Right cardiac atrium (tissue), 5 donors: ENCODE results near the gene TSBP1. TPM values are rescaled to one million over a fixed set of nuclear protein-coding genes. Genes with fewer than 3 reads are reported as not detected.

ENCODE experiments used
- ATAC-seq, 2 donors: fragments of 200-7000 bp; cut with Tn5 transposase; one replicate each; pipeline versions ENCODE4 v1.8.0 to v1.9.1; 2020; ENCODE audit warnings: moderate library complexity in 2 of 2, mild to moderate bottlenecking in 1 of 2
- DNase-seq, 3 donors: peaks; one replicate each; pipeline ENCODE4 v3.0.0-alpha.2; 2020
- H3K27ac ChIP-seq: one replicate; pipeline ENCODE4 v1.5.1; 2013; ENCODE audit warnings: mild to moderate bottlenecking, low read length, control low read depth, moderate library complexity
- H3K27me3 ChIP-seq: one replicate; pipeline ENCODE4 v1.6.1; 2013; ENCODE audit not compliant: control insufficient read depth, insufficient read depth
- H3K4me1 ChIP-seq: one replicate; pipeline ENCODE4 v1.6.1; 2013; ENCODE audit warnings: low read length; ENCODE audit not compliant: control insufficient read depth, insufficient read depth
- H3K4me3 ChIP-seq: one replicate; pipeline ENCODE4 v1.5.1; 2013; ENCODE audit warnings: low read length, control low read depth
- H3K9me3 ChIP-seq: one replicate; pipeline ENCODE4 v1.6.1; 2013; ENCODE audit warnings: low read length; ENCODE audit not compliant: control insufficient read depth
- WGBS: extraction: QIAGEN DNeasy Blood & Tissue Kit; methylation state at CpG from one replicate; pipeline ENCODE4 v1.1.7; 2013; 5-methylcytosine and 5-hydroxymethylcytosine counted together
- intact Hi-C, 4 donors: fragments of 100-400 bp; cut with DNase I; formaldehyde crosslinking; loops; one replicate each; pipeline versions ENCODE4 v1.11.0 to v1.14.0; 2022 to 2023
- polyA plus RNA-seq: library from polyadenylated mRNA; stranded (reverse); fragments of 200-250 nt; gene quantifications from one replicate; pipeline ENCODE4 v1.2.3, GENCODE V29; 2013
- total RNA-seq, 4 donors: library from RNA; stranded (reverse); fragmentation: NEBNext Ultra II Directional; extraction: Animal tissue kit (Norgen Biotek cat#: 25700); gene quantifications; one replicate each; pipeline ENCODE4 v1.2.1, GENCODE V29; 2021
- donor health status: healthy with polysubstance abuse.
- donor health status: DM: no; HTN: yes; CAD: no.
- donor health status: DM: no; HTN: no; CAD: no.
- donor health status: DM: no; HTN: yes; CAD: no; lungs with severe emphysema.
- donor health status: DM: yes; HTN: yes; CAD: no.

Gene TSBP1
- total and polyA plus RNA-seq, 5 donors, result not detected

DNA sequence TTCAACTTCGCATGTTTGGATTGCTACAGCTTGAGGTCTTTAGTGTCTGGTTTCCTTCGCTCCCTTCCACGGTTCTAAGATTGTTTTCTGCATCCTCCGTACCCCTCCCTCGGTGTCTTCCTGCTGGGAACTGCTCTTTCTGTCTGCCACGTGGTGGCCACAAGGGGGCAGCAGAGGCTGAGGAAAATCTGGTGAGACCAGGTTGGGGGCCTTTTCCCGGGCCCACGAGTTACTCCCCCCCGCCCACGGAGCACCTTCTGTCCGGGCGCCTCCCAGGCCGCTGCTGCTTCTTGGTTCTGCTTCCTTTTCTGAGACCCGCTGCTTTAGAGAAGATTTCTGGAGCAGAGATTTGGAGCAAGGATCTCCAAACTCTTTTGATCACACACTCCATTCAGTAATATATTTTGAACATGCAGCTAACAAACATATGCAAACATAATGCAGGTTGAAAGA, 126.7 kb downstream of the TSBP1 start:
- no peak overlapping the region for H3K4me3 ChIP-seq
- H3K4me1 ChIP-seq, result no peaks in the 10 kb centered on the region
- intact Hi-C loops, result loop anchor here in 1 of 4 donors (5.0 kb wide), 2 partner anchors 147 to 167 kb away; no protein-coding TSS in a partner anchor
- peak overlapping the region; percentile 62 for H3K27ac ChIP-seq
- ATAC-seq (peak; percentile 87 to 88), DNase-seq (peak; percentile 87 to 93 (median 93))
- H3K9me3 ChIP-seq, result no peaks in the 10 kb centered on the region
- H3K27me3 ChIP-seq, result no peaks in the 10 kb centered on the region
- under 1% methylated on average over 14 of the region's 14 CpGs for WGBS

DNA sequence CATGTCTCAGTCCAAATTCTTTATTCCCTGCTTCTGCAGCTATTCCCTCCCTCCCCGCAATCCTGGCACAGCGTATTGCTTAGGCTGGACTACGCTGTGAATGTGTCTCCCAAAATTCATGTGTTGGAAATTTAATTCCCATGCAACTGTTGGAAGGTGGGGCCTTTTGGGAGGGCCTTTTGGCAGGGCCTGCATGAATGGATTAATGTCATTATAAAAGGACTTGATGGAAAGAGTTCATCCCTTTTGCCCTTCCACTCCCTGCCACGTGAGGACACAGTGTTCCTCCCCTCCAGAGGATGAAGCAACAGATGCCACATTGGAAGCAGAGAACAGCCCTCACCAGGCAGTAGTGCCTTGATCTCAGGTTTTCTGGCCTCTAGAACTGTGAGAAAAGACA, 127.4 kb downstream of the TSBP1 start:
- Histone ChIP-seq H3K4me3 (no peak overlapping the region), H3K4me1 (no peaks in the 10 kb centered on the region), H3K9me3 (no peaks in the 10 kb centered on the region), H3K27ac (peak overlapping the region; percentile 68), H3K27me3 (no peaks in the 10 kb centered on the region)
- peak; percentile 60 to 87 for ATAC-seq
- DNase-seq, result peak in 2 of 3 donors; percentile 54 to 57
- WGBS, result 70% methylated on average over 4 of the region's 4 CpGs
- intact Hi-C loops, result no loop called here

Other genes starting within 250 kb of the TSBP1 start
- gene ATF6B, start 243.7 kb downstream of the TSBP1 start, total RNA-seq, result 10 to 100 TPM; 35.2 to 44.9 (median 38.5) TPM
- gene ATF6B, start 243.7 kb downstream of the TSBP1 start, polyA plus RNA-seq, result 29.2 TPM
- 1 to 10 TPM; 2.9 to 3.6 (median 3.1) TPM for gene FKBPL, start 241.6 kb downstream of the TSBP1 start, total RNA-seq
- 3.5 TPM for gene FKBPL, start 241.6 kb downstream of the TSBP1 start, polyA plus RNA-seq
- 1 to 10 TPM; 1.5 to 3.3 (median 1.8) TPM for gene PRRT1, start 220.0 kb downstream of the TSBP1 start, total RNA-seq
- 2.6 TPM for gene PRRT1, start 220.0 kb downstream of the TSBP1 start, polyA plus RNA-seq
- gene PPT2, start 217.8 kb downstream of the TSBP1 start, total RNA-seq, result 10 to 100 TPM; 26.1 to 30.5 (median 30.1) TPM
- 22.4 TPM for gene PPT2, start 217.8 kb downstream of the TSBP1 start, polyA plus RNA-seq
- 10 to 100 TPM in 3 of 4 donors, 1 to 10 TPM in 1; 8.4 to 16.9 (median 12.9) TPM for gene EGFL8, start 207.3 kb downstream of the TSBP1 start, total RNA-seq
- gene EGFL8, start 207.3 kb downstream of the TSBP1 start, polyA plus RNA-seq, result 12.6 TPM
- gene AGPAT1, start 195.8 kb downstream of the TSBP1 start, total RNA-seq, result 10 to 100 TPM; 56.9 to 67.2 (median 63.1) TPM
- gene AGPAT1, start 195.8 kb downstream of the TSBP1 start, polyA plus RNA-seq, result 54.9 TPM
- gene RNF5, start 193.5 kb downstream of the TSBP1 start, total RNA-seq, result 10 to 100 TPM; 73.2 to 88.3 (median 76.7) TPM
- 118 TPM for gene RNF5, start 193.5 kb downstream of the TSBP1 start, polyA plus RNA-seq
- gene AGER, start 187.7 kb downstream of the TSBP1 start, total RNA-seq, result 1 to 10 TPM; 1.8 to 3.6 (median 3.5) TPM
- gene AGER, start 187.7 kb downstream of the TSBP1 start, polyA plus RNA-seq, result 1.6 TPM
- 10 to 100 TPM; 44.1 to 61.0 (median 51.8) TPM for gene PBX2, start 181.7 kb downstream of the TSBP1 start, total RNA-seq
- 44.7 TPM for gene PBX2, start 181.7 kb downstream of the TSBP1 start, polyA plus RNA-seq
- 1 to 10 TPM; 5.9 to 9.5 (median 8.3) TPM for gene GPSM3, start 179.3 kb downstream of the TSBP1 start, total RNA-seq
- gene GPSM3, start 179.3 kb downstream of the TSBP1 start, polyA plus RNA-seq, result 4.0 TPM
- 10 to 100 TPM; 14.4 to 27.6 (median 22.1) TPM for gene NOTCH4, start 147.8 kb downstream of the TSBP1 start, total RNA-seq
- gene NOTCH4, start 147.8 kb downstream of the TSBP1 start, polyA plus RNA-seq, result 33.5 TPM
- not detected for gene BTNL2, start 35.3 kb upstream of the TSBP1 start, total RNA-seq
- not detected for gene BTNL2, start 35.3 kb upstream of the TSBP1 start, polyA plus RNA-seq
- 100 to 1,000 TPM in 1 of 4 donors, 10 to 100 TPM in 3; 79.4 to 139 (median 88.9) TPM for gene HLA-DRA, start 68.0 kb upstream of the TSBP1 start, total RNA-seq
- 66.7 TPM for gene HLA-DRA, start 68.0 kb upstream of the TSBP1 start, polyA plus RNA-seq
- gene HLA-DRB5, start 158.4 kb upstream of the TSBP1 start, total RNA-seq, result 10 to 100 TPM; 22.9 to 98.5 (median 60.7) TPM
- gene HLA-DRB5, start 158.4 kb upstream of the TSBP1 start, polyA plus RNA-seq, result 0.45 TPM
- gene HLA-DRB1, start 217.9 kb upstream of the TSBP1 start, total RNA-seq, result 100 to 1,000 TPM in 2 of 4 donors, 10 to 100 TPM in 2; 33.7 to 153 (median 104) TPM
- 30.1 TPM for gene HLA-DRB1, start 217.9 kb upstream of the TSBP1 start, polyA plus RNA-seq